H1 (cell line): ENCODE results near the gene MAGI1. TPM values are rescaled to one million over a fixed set of nuclear protein-coding genes. Genes with fewer than 3 reads are reported as not detected.

Source experiments
- CTCF ChIA-PET: fragments of 300-600 bp; sonication (Branson Sonifier 250); formaldehyde crosslinking; loops from one replicate; lab custom pipeline; 2021; ENCODE audit not compliant: partially characterized antibody; lab: Charles Lee
- POLR2A ChIA-PET: fragments of 300-600 bp; sonication (Branson Sonifier 250); formaldehyde crosslinking; loops from one replicate; lab custom pipeline; 2021; ENCODE audit warnings: inconsistent platforms; ENCODE audit not compliant: partially characterized antibody; lab: Charles Lee
- DNase-seq, 2 experiments: peaks; one replicate each; pipeline versions ENCODE4 v3.0.0 to v3.0.0-alpha.2; 2010 to 2022; ENCODE audit warnings: low spot score in 2 of 2, low read depth in 1 of 2, mixed read lengths in 1 of 2
- FAIRE-seq: peaks from 2 replicates; lab custom pipeline; 2011; peaks lifted over from hg19 to GRCh38; lab: Jason Lieb, UNC
- H2AFZ ChIP-seq: 2 replicates; pipeline ENCODE4 v1.8.1; 2012; ENCODE audit warnings: low read length, inconsistent platforms
- H2AK5ac ChIP-seq: 2 replicates; pipeline ENCODE4 v1.6.1; 2013; ENCODE audit warnings: low read depth, low read length
- H2BK120ac ChIP-seq: replicated peaks from 2 replicates; pipeline ENCODE3; 2013; ENCODE audit warnings: low read depth, low read length, inconsistent platforms
- H2BK12ac ChIP-seq: 2 replicates; pipeline ENCODE4 v1.6.1; 2013; ENCODE audit warnings: low read depth, low read length
- H2BK15ac ChIP-seq: 2 replicates; pipeline ENCODE4 v1.6.1; 2013; ENCODE audit warnings: low read length
- H2BK20ac ChIP-seq: 2 replicates; pipeline ENCODE4 v1.6.1; 2013; ENCODE audit warnings: low read length
- H2BK5ac ChIP-seq: 2 replicates; pipeline ENCODE4 v1.6.1; 2013; ENCODE audit warnings: low read depth, low read length
- H3K14ac ChIP-seq: 2 replicates; pipeline ENCODE4 v1.6.1; 2013; ENCODE audit warnings: inconsistent platforms; ENCODE audit not compliant: insufficient read length
- H3K18ac ChIP-seq: 2 replicates; pipeline ENCODE4 v1.6.1; 2013; ENCODE audit warnings: low read length; ENCODE audit errors: extremely low read depth
- H3K23ac ChIP-seq: 2 replicates; pipeline ENCODE4 v1.6.1; 2013; ENCODE audit warnings: inconsistent platforms; ENCODE audit not compliant: insufficient read length
- H3K23me2 ChIP-seq: 2 replicates; pipeline ENCODE4 v1.6.1; 2013; ENCODE audit warnings: low read depth, low read length
- H3K27ac ChIP-seq: 2 replicates; pipeline ENCODE4 v1.6.1; 2011; ENCODE audit warnings: low read depth, low read length, inconsistent platforms
- H3K27me3 ChIP-seq, 4 experiments: replicated peaks in 1 of 4; 1 replicate in 1 of 4; 2 replicates in 3 of 4; pipeline versions ENCODE4 v1.6.1 to v1.8.1; 2011 to 2013; ENCODE audit warnings: low read length in 3 of 4, mild to moderate bottlenecking in 3 of 4, inconsistent platforms in 2 of 4, mixed read lengths in 2 of 4, moderate library complexity in 1 of 4; ENCODE audit not compliant: control insufficient read depth in 3 of 4, insufficient read depth in 3 of 4; ENCODE audit errors: extremely low read depth in 1 of 4
- H3K36me3 ChIP-seq, 4 experiments: 2 replicates each; pipeline versions ENCODE4 v1.6.1 to v1.8.1; 2011 to 2013; ENCODE audit warnings: mild to moderate bottlenecking in 4 of 4, low read length in 3 of 4, moderate library complexity in 2 of 4, control low read depth in 1 of 4, inconsistent platforms in 1 of 4; ENCODE audit not compliant: insufficient read depth in 4 of 4, control insufficient read depth in 2 of 4
- H3K4ac ChIP-seq: replicated peaks from 2 replicates; pipeline ENCODE3; 2013; ENCODE audit warnings: low read length, low read depth, mixed read lengths, inconsistent platforms; ENCODE audit not compliant: insufficient read length
- H3K4me1 ChIP-seq, 4 experiments: replicated peaks in 1 of 4; 1 replicate in 1 of 4; 2 replicates in 3 of 4; pipeline versions ENCODE4 v1.6.1 to v1.8.1; 2011 to 2013; ENCODE audit warnings: low read length in 3 of 4, inconsistent platforms in 2 of 4, mixed read lengths in 1 of 4; ENCODE audit not compliant: insufficient read depth in 4 of 4, control insufficient read depth in 3 of 4
- H3K4me2 ChIP-seq, 2 experiments: 2 replicates each; pipeline versions ENCODE4 v1.6.1 to v1.8.1; 2011 to 2013; ENCODE audit warnings: low read depth in 2 of 2, low read length in 2 of 2, control low read depth in 1 of 2, inconsistent platforms in 1 of 2, mild to moderate bottlenecking in 1 of 2; ENCODE audit not compliant: insufficient read depth in 1 of 2
- H3K4me3 ChIP-seq, 4 experiments: fragments of 200-600, 300-600 bp in 1 of 4; sonication (generic), shearing (Covaris generic), sonication (Bioruptor Twin) in 1 of 4; 2 replicates each; pipeline versions ENCODE4 v1.5.1 to v1.8.1; 2011 to 2016; ENCODE audit warnings: low read length in 4 of 4, low read depth in 3 of 4, control low read depth in 2 of 4, inconsistent platforms in 2 of 4, mild to moderate bottlenecking in 2 of 4, mixed read lengths in 1 of 4, moderate library complexity in 1 of 4; ENCODE audit not compliant: insufficient read depth in 2 of 4; ENCODE audit errors: extremely low read depth in 1 of 4
- H3K56ac ChIP-seq: replicated peaks from 2 replicates; pipeline ENCODE3; 2013; ENCODE audit warnings: low read depth, mild to moderate bottlenecking, mixed read lengths, low read length, inconsistent platforms; ENCODE audit not compliant: insufficient read length
- H3K79me1 ChIP-seq: 2 replicates; pipeline ENCODE4 v1.6.1; 2013; ENCODE audit warnings: low read depth, low read length, control low read depth
- H3K79me2 ChIP-seq, 2 experiments: 2 replicates each; pipeline versions ENCODE4 v1.6.1 to v1.8.1; 2012 to 2013; ENCODE audit warnings: low read length in 2 of 2, mild to moderate bottlenecking in 2 of 2, inconsistent platforms in 1 of 2; ENCODE audit not compliant: insufficient read depth in 2 of 2, control insufficient read depth in 1 of 2
- H3K9ac ChIP-seq, 4 experiments: replicated peaks in 1 of 4; 1 replicate in 1 of 4; 2 replicates in 3 of 4; pipeline versions ENCODE4 v1.6.1 to v1.8.1; 2011 to 2013; ENCODE audit warnings: low read depth in 3 of 4, low read length in 3 of 4, control low read depth in 2 of 4, mild to moderate bottlenecking in 2 of 4, moderate library complexity in 2 of 4, inconsistent platforms in 1 of 4; ENCODE audit errors: extremely low read depth in 1 of 4
- H3K9me3 ChIP-seq, 2 experiments: 2 replicates each; pipeline versions ENCODE4 v1.6.1 to v1.8.1; 2012 to 2013; ENCODE audit warnings: mild to moderate bottlenecking in 2 of 2, moderate library complexity in 2 of 2, control low read depth in 1 of 2, inconsistent platforms in 1 of 2, low read depth in 1 of 2, low read length in 1 of 2, mixed read lengths in 1 of 2; ENCODE audit not compliant: insufficient read depth in 2 of 2
- H4K20me1 ChIP-seq, 2 experiments: replicated peaks in 1 of 2; 2 replicates each; pipeline versions ENCODE3 to v1.8.1; 2011 to 2013; ENCODE audit warnings: inconsistent platforms in 2 of 2, low read length in 2 of 2, mild to moderate bottlenecking in 1 of 2; ENCODE audit not compliant: insufficient read depth in 2 of 2, control insufficient read depth in 1 of 2
- H4K5ac ChIP-seq: 2 replicates; pipeline ENCODE4 v1.6.1; 2013; ENCODE audit warnings: low read length, low read depth, mixed read lengths, inconsistent platforms; ENCODE audit not compliant: insufficient read length
- H4K8ac ChIP-seq: 2 replicates; pipeline ENCODE4 v1.8.0; 2013; ENCODE audit warnings: mild to moderate bottlenecking, moderate library complexity, low read length, inconsistent platforms; ENCODE audit not compliant: insufficient read depth; ENCODE audit errors: extremely low read depth
- H4K91ac ChIP-seq: replicated peaks from 2 replicates; pipeline ENCODE3; 2013; ENCODE audit warnings: low read length, mixed read lengths, inconsistent platforms; ENCODE audit not compliant: insufficient read length
- CEBPB ChIP-seq: IDR thresholded peaks from 2 replicates; pipeline ENCODE4 v1.6.1; 2012; ENCODE audit warnings: low read depth, low read length
- CREB1 ChIP-seq: IDR thresholded peaks from 2 replicates; pipeline ENCODE4 v1.6.1; 2012; ENCODE audit warnings: inconsistent platforms
- MAX ChIP-seq: IDR thresholded peaks from 2 replicates; pipeline ENCODE4 v1.6.1; 2012; ENCODE audit warnings: inconsistent platforms
- PHF8 ChIP-seq: fragments of 200-600 bp; sonication (generic); conservative IDR thresholded peaks from 2 replicates; pipeline ENCODE4 v1.7.1; 2012; ENCODE audit warnings: low read depth, mild to moderate bottlenecking, inconsistent platforms, low read length, moderate library complexity
- POU5F1 ChIP-seq: IDR thresholded peaks from 2 replicates; pipeline ENCODE4 v1.6.1; 2011; ENCODE audit warnings: low read depth, mild to moderate bottlenecking, low read length, moderate library complexity
- RAD21 ChIP-seq, 2 experiments: IDR thresholded peaks in 1 of 2; conservative IDR thresholded peaks in 1 of 2; 2 replicates each; pipeline ENCODE4 v1.6.1; 2011; ENCODE audit warnings: low read depth in 2 of 2, low read length in 2 of 2, improper control_type of control experiment in 1 of 2, inconsistent platforms in 1 of 2, mild to moderate bottlenecking in 1 of 2, moderate library complexity in 1 of 2
- RXRA ChIP-seq: IDR thresholded peaks from 2 replicates; pipeline ENCODE4 v1.6.1; 2011; ENCODE audit warnings: low read depth, mild to moderate bottlenecking, low read length, moderate library complexity; ENCODE audit not compliant: insufficient read depth
- SAP30 ChIP-seq: fragments of 300-600 bp; sonication (generic); IDR thresholded peaks from 2 replicates; pipeline ENCODE4 v1.7.1; 2012; ENCODE audit warnings: low read length, moderate library complexity, mild to moderate bottlenecking, inconsistent platforms; ENCODE audit not compliant: insufficient read depth, insufficient replicate concordance
- WGBS, 2 experiments: shearing (Covaris generic) in 1 of 2; methylation state at CpG; one replicate each; pipeline versions ENCODE4 v1.1.6 to v1.1.7; 2013 to 2015; ENCODE audit warnings: low lambda C conversion rate in 2 of 2, mixed read lengths in 2 of 2, inconsistent platforms in 1 of 2, low coverage in 1 of 2, missing lambda C conversion rate in 1 of 2; ENCODE audit not compliant: insufficient replicate concordance in 2 of 2, insufficient coverage in 1 of 2, insufficient read length in 1 of 2; ENCODE audit errors: extremely low coverage in 1 of 2, missing lambda C conversion rate in 1 of 2; 5-methylcytosine and 5-hydroxymethylcytosine counted together
- polyA plus RNA-seq, 7 experiments: library from polyadenylated mRNA; depleted of rRNA in 3 of 7; stranded (reverse) in 5 of 7; unstranded in 2 of 7; fragments of >200 nt in 5 of 7; fragments of 200-250 nt in 2 of 7; gene quantifications; 1 replicate in 5 of 7; 2 replicates in 1 of 7; 4 replicates in 1 of 7; pipeline versions ENCODE4 v1.2.1 to v1.2.3, GENCODE V29; 2011 to 2013; ENCODE audit warnings: missing spikeins in 2 of 7, mixed read lengths in 2 of 7
- total RNA-seq: library from RNA; stranded (reverse); fragmentation: NEBNext Ultra II Directional; extraction: Animal tissue kit (Norgen Biotek cat#: 25700); gene quantifications from 2 replicates; pipeline ENCODE4 v1.2.1, GENCODE V29; 2021

Gene MAGI1
- total and polyA plus RNA-seq, 2 of the 8 experiments (the other 6 are each of a cell fraction or from before 2014, with no cell fraction given): 19.8 to 78.0 TPM

- DNase-seq: no peak
- Histone ChIP-seq H3K14ac (no peak overlapping the region), H4K91ac (no peak overlapping the region), H3K9ac (no peak overlapping the region), H3K36me3 (no peaks in the 10 kb centered on the region), H3K56ac (no peak overlapping the region), H3K9me3 (no peaks in the 10 kb centered on the region), H3K23me2 (no peaks in the 10 kb centered on the region), H3K4me3 (no peak overlapping the region), H3K4me1 (peaks cover 0 to 9% (median 2%) of the 10 kb centered on the region in 4 experiments; a peak in 3 of 7 replicates), H3K79me2 (peaks cover 0 to 56% of the 10 kb centered on the region in 2 experiments; a peak in 2 of 4 replicates), H3K23ac (no peak overlapping the region), H2BK15ac (no peak overlapping the region), H4K20me1 (no peaks in the 10 kb centered on the region), H4K5ac (no peak overlapping the region), H3K4ac (no peak overlapping the region), H2BK20ac (no peak overlapping the region), H3K27ac (no peak overlapping the region), H2BK120ac (no peak overlapping the region), H2BK12ac (no peak overlapping the region), H3K79me1 (peaks cover 2% of the 10 kb centered on the region; the same call in 1 of the 2 replicates), H3K27me3 (no peaks in the 10 kb centered on the region), H3K4me2 (no peak overlapping the region), H2AFZ (no peak overlapping the region), H2BK5ac (no peak overlapping the region), H2AK5ac (no peak overlapping the region), H4K8ac (no peak overlapping the region), H3K18ac (no peak overlapping the region)
- no peak for FAIRE-seq
- TF ChIP-seq RAD21 (IDR thresholded peaks at IDR 0.05 in 1 of 2, conservative IDR thresholded peaks at IDR 0.05 in 1 of 2; ENCODE audit: low read depth in 2 of 2, low read length in 2 of 2) (no peak), PHF8 (no peak), SAP30 (no peak), RXRA (no peak), MAX (no peak), CEBPB (no peak), POU5F1 (no peak), CREB1 (no peak)
- WGBS, 2 experiments: 98% methylated on average over 2 of the region's 2 CpGs; no CpG with 5 or more reads in 1 of the 2 experiments
- CTCF ChIA-PET: interaction anchor here (0.6 to 1.1 kb wide), 4 partner anchors 11 to 556 kb away, joined by 3 to 4 read pairs (median 3); no protein-coding TSS in a partner anchor
- POLR2A ChIA-PET: interaction anchor here (1.5 kb wide), 1 partner anchor 13 kb away, joined by 3 read pairs; no protein-coding TSS in a partner anchor
Measured at GRCh38 chr3:65961128-65961527, 77.6 kb downstream of the MAGI1 start.
